ENCODE measurements around the gene HELQ.
"Not testable (repeated sequence)": the region's sequence is repeated elsewhere in the genome, so short reads cannot be mapped to it uniquely, and the experiment has no call there.

HELQ gene

DNA sequence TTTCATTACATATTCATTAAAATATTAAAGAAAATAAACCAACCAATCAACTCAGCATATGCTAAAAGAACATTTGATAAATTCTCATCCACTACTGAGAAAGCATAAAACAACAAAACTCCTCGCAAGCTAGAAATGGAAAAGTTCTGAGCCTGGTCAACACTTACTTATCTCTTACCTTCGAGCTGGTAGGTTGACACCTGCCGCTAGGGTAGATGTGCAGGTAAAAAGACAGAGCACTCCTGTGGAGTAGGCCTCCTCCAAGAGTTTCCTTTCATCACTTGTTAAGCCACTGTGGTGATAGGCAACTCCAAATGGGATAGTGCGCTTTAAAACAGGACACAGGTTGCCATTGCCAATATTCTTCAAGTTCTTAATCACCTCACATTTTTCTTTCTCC lies 18.9 kb downstream of the HELQ start:
- no peak for DNase-seq (ENCODE audit: low read depth in 2 of 2)

DNA sequence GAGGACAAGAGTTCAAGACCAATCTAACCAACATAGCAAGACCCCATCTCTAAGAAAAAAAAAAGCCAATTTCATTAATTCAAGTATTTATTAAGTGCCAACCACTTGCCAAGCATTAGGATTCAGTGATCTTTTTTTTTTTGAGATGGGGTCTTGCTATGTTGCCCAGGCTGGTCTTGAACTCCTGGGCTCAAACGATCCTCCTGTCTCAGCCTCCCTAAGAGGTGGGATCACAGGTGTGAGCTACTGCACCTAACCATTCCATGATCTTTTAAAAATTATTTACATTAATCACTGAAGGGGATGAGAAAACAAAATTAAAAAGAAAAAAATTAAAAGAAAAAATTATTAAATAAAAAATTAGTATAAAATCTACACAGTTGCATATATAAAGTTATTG lies 24.4 kb downstream of the HELQ start:
- DNase-seq (ENCODE audit: low read depth in 2 of 2) = no peak

DNA sequence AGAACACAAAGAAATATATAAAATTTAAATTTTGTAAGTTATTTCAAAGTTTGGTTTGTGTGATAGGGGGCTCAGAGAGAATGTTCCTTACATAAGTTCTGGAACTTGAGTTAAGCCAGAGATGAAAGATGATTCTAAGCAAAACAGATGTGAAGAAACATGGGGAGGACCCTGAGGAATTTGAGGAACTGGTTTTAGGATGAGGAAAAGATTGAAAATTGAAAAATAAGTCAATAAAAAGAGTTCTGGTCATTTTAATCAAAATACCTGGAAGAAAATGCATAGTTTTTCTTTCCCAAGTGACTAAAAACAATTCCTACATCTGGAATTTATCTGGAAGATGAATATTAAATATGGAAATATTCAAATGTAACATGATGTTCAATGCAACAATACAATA lies 37.4 kb downstream of the HELQ start:
- DNase-seq (ENCODE audit: low read depth in 2 of 2) = no peak

DNA sequence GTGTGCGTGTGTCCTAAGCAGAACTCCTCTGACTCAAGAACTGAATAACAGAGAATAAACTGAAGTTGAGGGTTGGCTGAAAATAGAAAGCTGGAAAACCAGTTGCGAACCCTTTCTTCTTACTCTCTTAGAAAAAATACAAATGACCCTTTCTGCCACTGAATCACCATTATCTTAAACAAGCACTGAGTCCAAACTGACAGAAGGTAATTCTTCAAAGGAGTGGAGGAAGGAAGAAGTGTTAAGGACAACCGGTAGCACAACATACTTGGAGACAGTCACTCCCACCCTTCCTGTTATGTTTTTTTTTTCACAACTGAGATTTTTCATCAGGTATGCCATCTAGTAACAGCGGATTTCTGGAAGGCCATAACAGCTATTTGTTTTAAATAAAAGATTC lies 38.1 kb downstream of the HELQ start:
- DNase-seq (ENCODE audit: low read depth in 2 of 2) = no peak

DNA sequence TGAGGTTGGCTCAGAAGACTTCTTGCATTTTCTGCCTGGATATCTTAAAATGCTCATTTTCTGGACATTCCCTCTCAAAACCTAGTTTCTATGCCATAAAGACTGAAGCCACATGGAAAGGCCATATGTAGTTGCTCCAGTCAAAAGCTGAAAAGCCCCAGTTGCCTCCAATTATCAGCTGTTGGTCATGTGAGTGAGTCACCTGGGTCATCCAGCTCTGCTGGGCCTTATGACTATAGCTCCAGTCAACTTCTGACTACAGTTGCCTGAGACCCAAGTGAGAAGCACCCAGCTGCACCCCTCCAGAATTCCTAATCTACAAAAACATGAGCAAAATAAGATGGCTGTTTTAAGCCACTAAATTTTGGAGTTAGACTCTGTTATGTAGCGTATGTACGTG lies 41.9 kb downstream of the HELQ start:
- no peak for DNase-seq (ENCODE audit: low read depth in 2 of 2)

DNA sequence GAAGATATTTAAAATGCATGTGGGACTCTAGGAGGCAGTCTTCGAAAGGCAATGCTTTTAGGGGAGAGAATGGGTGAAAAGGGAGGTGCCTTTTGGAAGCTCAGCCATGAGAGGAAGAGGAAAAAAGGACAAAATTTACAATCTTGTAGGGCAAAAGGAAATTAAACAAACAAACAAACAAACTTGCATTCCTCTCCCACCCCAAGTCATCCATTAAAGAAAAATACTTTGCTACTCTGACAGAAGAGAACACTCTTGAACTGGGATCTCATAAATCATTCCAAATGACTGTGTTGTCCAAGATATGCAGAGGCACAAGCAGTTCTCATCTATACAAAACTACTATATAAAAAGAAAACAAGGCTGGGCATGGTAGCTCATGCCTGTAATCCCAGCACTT lies 46.7 kb downstream of the HELQ start:
- no peak for DNase-seq (ENCODE audit: low read depth in 2 of 2)

DNA sequence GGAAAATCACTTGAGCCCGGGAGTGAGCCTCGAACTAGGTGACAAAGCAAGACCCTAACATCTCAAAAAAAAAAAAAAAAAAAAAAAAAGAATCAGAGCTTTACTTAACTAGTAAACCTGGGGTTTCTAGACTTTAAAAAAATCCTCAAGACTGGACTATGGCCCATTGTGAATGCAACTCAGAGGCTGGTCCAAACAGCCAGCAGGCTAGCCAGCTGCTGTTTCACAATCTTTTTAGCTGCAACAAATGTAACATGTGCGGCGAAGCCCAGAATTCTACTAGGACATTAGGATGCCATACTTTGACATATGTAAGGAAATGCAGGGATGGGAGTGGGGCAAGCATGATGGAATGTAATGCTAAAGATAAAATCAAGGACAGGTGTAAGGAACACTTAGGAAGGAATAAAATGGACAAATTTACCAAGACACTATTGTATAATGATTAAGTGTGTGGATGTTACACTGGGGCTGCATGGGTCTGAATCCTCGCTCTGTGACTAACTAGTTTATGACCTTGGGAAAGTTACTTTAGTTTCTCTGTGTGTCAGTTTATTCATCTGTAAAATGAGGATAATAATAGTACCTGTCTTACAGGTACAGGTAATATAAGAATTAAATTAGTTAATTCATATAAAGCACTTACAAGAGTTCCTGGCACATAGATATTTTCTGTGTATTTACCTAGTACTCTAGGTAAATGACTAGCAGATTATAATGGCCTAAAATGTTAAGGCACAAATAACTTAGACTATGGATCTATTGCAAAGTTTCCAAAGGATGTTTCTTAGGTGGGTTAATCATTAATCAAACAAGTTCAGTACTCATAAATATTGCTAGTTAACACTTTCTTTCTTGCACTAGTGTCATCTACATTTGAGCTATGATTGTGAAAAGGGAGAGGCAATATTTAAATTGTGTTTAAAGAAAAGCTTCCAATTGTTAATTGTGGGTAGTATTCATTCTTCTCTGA lies 49.5 kb downstream of the HELQ start:
- no peak for DNase-seq (ENCODE audit: low read depth in 2 of 2)

DNA sequence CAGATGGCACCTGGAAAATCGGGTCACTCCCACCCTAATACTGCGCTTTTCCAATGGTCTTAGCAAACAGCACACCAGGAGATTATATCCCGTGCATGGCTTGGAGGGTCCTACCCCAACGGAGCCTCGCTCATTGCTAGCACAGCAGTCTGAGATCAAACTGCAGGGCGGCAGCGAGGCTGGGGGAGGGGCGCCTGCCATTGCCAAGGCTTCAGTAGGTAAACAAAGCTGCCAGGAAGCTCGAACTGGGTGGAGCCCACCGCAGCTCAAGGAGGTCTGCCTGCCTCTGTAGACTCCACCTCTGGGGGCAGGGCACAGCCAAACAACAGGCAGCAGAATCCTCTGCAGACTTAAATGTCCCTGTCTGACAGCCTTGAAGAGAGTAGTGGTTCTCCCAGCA lies 57.5 kb downstream of the HELQ start:
- not testable (repeated sequence) for DNase-seq (ENCODE audit: low read depth in 2 of 2)

DNA sequence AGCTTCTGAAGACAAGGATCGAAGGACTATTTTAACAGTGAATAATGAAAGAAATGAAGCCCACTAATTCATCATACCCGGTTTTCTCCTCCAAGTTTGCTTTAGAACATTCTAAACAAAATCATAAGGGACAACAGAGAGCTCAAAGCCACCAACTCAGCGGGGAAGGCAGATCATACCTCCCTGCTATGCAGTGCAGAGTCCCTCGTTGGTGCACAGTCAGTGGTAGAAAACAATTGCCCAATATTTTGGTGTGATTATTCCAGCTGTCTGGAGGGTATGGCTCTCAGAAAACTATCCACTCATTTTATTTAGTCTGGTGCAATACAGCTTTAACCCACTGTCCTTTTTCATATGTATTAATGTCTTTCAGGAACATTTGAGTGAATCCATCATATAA lies 61.7 kb downstream of the HELQ start:
- DNase-seq (ENCODE audit: low read depth in 2 of 2) = no peak

DNA sequence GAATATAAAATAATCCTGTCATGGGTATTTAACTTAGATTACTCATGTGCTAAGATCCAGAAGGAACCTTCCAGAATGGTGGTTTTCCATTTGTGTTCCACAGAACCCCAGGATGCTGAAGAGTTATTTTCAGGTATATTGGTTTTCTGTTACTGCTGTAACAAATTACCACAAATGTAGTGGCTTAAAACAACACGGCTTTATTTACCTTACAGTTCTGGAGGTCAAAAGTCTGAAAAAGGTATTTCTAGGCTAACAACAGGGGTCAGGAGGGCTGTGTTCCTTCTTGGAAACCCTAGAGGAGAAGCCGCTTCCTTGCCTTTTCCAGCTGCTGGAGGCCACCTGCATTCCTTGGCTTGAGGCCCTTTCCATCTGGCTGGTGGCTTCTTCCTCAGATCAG lies 63.1 kb downstream of the HELQ start:
- DNase-seq (ENCODE audit: low read depth in 2 of 2) = no peak

DNA sequence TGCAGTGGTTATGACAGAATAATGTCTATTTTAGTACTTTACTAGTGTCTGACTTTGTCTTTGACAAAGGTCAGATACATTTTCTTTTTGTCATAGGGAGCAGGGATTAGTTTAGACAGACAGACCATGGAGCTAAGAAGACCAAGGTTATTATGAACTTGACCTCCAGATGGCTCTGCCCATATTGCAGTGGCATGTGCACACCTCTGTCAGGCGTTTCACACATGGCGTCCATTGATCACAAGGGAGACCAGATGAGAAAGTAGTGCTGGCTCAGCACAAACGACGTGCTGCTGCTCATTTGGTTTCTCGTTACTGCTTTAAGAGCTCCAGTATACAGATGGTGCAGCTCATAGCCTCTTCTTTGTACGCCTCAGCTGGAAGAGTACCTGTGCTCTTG lies 64.7 kb downstream of the HELQ start:
- no peak for DNase-seq (ENCODE audit: low read depth in 2 of 2)

DNA sequence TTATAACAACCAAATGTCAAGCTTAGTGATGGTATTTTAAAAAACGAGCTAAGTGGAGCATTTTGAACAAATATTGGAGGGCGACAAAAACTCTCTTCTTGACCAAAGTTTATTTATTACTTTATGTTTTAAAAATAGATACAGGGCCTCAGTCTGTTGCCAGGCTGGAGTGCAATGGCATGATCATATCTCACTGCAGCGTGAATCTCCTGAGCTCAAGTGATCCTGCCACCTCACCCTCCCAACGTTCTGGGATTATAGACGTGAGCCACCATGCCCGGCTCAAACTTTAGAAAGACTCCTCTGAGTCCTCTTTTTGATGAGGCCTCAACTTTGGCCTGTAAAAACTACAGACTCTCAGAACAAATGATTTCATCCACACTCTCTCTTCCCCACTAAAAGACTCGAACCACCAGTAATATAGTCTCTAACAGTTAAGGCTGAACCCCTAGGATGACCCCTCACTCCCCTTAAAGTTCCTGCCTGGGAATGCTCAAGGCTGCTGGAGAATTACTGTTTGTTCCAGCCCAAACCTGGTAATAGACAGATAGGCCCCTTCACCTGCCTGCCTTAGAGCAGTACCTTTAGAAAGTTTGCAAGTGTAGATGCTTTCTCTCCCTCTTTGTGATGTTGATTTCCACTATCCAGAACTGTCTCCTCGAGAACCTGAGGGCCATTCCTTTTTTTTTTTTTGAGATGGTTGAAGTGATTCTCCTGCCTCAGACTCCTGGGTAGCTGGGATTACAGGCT lies 65.7 kb downstream of the HELQ start:
- no peak for DNase-seq (ENCODE audit: low read depth in 2 of 2)

DNA sequence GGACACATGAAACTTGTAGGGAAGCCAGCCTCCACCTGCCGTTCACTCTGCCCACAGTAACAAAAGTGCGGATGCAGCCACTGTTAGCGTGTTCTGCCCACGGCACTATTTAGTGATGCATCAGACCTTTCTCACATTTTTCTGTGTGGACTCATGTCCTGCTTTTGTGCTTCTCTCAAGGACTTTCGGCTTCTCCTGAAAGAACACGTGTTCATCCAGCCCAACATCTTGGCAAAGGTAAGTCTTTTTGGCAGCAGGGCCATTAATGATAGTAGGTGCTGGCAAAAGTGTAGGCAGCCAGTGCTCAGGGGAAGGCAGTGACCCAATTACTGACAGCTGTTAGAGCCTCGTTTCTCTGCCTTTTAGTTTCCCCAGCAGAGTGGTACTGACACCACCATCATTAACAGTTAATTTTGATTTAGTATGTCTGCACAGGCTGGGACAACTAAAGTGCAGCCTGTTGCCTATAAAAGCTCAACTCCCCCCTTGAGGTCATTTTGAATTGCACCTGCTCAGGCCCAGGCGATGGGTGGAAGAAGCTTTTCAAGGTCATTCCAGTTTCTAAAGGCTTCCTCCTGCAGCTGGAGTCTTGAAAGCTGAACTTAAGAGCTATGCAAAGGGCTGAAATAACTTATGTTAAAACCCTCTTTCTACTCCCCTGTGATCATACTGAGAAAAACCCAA lies 66.4 kb downstream of the HELQ start:
- no peak for DNase-seq (ENCODE audit: low read depth in 2 of 2)

DNA sequence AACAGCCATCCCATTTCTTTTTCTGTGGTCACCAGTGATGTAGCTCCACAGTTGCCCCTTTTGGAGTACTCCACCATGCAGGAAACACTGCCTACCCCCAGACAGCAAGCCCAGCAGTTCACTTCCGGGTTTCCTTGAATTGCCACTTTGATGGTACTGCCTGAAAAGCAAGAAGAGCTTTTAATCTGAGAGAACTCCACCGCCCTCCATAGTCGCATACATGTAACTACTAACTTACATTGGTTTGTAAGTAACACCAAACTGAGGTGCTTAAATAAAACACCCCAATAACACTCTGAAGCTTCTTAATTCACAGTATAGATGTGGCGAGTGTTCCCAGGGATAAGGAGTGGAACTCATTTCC lies 67.3 kb downstream of the HELQ start:
- no peak for DNase-seq (ENCODE audit: low read depth in 2 of 2)

DNA sequence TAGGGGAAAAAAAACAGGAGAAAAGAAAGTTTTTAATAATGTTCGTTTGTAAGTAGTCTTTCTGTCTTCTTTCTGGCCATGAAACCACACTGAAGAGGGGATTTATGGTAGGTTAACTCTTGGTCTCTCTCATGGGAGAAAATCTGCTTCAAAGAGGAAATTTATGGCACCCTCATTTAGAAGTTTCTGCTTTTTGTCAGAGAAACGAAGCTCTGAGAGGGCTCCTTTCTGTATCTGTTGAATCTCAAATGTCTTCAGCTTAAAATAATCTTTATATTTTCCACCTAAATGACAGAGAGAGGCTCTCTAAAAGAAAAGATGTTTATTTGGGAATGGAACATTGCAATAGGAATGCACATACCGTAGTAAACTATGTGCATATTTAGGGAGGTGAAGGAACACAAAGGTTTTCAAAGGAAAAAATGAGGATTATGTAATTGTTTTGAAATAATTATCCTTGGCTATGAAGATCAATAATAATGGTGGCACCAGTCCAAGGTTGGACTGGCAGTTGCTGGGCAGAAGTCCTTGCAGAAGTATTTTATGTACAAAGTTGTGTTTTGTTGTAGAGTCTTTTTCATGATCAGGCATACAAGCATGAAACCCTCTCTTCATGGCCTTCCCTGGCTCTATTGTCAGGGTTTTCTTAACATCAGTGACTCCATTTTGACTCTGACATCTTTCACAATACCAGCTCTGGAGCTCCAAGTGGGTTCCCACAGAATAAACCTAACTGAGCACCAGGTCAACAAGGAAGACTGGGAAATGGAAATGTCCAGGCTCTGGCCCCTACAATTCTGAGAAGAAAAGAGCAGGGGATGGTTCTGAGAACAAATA lies 67.9 kb downstream of the HELQ start:
- DNase-seq (ENCODE audit: low read depth in 2 of 2) = no peak

DNA sequence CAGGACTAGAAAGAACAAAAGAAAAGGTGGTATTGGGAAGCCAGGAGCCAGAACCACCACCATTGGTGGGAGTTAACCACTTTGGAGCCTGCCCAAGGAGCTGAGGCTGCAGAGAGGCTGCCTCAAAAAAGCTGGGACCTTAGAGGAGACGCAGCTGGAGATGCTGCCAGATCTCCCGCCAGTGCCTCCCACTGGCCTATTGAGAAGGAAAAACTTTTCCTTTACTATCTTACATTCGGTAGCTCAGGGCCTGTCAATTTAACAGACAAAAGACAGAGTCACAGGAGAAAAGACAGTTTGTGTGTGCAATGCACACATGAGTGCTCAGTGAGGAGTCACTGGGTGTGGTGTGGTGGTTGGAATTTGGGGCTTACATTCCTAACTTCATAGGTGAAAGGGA lies 68.6 kb downstream of the HELQ start:
- no peak for DNase-seq (ENCODE audit: low read depth in 2 of 2)

DNA sequence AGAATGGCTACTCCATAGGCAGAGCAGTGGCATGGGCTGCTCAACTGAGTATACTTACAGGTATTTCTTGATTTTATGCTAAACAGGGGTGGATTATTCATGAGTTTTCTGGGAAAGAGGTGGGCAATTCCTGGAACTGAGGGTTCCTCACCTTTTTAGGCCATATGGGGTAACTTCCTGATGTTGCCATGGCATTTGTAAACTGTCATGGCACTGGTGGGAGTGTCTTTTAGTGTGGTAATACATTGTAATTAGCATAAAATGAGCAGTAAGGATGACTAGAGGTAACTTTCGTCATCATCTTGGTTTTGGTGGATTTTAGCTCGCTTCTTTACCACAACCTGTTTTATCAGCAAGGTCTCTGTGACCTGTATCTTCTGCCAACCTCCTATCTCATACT lies 72.8 kb downstream of the HELQ start:
- DNase-seq (ENCODE audit: low read depth in 2 of 2) = no peak

DNA sequence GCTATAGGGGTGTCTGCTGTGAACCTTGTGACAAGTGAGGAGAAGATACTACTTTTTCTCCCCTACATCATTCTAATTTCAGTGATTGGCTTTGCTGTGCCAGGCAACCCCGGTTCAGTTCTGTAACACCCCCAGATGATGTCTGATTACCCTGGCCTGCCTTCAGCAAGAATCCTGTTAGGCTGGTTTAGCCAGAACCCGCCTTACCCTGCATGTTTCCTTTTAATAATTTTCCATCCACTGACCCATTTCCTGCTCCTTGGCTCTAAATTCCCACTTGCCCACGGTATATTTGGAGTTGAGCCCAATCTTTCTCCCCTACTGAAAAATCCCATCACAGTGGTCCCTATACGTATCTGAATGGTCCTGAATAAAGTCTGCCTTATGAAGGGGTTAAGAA lies 74.5 kb downstream of the HELQ start:
- no peak for DNase-seq (ENCODE audit: low read depth in 2 of 2)

DNA sequence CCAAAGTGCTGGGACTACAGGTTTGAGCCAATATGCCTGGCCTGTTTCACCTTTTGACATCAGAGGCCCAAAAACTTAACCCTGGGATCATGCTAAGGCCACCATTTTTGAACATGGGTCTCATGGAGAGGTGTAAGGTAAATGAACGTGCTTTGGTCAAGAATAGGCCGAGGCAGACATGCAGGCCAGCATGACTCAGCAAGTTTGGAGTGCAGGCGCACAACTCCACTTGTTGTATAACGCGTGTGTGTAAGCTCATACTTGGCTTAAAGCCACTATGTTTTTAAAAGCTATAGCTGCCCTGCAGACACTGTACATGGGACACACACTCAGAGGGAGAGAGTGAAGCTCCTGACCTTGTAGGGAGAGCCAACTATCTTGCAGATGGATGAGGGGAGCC lies 77.2 kb downstream of the HELQ start:
- no peak for DNase-seq (ENCODE audit: low read depth in 2 of 2)

DNA sequence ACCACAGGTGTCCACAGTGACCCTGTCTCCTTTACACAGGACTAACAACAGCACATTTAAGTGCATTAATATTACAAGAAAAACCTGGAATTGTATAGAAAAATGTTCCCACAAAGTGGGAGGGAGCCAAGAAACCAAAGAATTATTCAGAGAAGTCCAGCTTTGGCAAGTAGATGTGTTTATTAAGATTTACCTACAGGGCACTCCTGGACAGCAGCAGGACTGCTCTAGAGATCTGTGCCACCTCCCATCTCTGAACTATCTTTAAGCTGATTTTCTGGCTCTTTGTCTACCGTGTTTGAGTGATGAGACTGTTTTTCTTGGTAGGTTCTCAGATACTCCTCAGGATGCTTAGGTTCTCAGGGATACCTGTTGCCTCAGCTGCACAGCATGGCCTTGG lies 82.7 kb downstream of the HELQ start:
- DNase-seq (ENCODE audit: low read depth in 2 of 2) = no peak

DNA sequence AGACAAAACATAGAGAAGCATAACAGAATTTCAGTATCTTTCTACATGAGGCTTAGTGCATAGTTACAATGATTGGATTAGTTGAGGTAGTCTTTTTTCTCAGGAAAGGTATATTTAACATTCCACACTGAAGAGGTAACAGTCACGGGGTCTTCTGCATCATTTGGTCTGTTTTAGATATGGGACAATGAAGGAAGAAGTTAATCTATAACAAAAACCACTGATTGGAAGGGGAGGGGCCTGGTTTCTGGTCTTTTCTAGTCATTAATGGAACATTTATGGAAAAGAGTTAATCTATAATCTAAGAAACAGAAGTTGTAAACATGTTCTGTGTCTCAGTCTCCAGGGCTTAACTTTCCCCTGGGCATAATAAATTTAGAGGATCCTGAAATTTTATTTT lies 83.7 kb downstream of the HELQ start:
- no peak for DNase-seq (ENCODE audit: low read depth in 2 of 2)

DNA sequence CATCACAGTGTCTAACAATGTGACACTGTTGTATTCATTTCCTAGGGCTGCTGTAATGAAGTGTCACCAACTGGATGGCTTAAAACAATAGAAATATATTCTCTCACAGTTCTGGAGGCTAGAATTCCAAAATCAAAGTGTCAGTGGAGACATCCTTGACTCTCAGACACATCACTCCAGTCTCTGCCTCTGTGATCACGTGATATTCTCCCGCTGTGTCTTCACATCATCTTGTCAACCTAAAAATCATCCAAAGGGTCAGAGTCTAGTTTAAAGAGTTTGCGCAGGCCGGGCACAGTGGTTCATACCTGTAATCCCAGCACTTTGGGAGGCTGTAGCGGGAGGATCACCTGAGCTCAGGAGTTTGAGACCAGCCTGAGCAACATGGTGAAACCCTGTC lies 84.4 kb downstream of the HELQ start:
- no peak for DNase-seq (ENCODE audit: low read depth in 2 of 2)

Measured in stimulated activated CD8-positive, alpha-beta memory T cell treated with anti-CD3 and anti-CD28 coated beads, Interleukin-2, amount 100 ng/mL, for 1 hour (primary cell).